Neural cell (in vitro differentiated cells): ENCODE results near the gene RABL6. TPM values are rescaled to one million over a fixed set of nuclear protein-coding genes. Genes with fewer than 3 reads are reported as not detected.

Experiments used
- H2AFZ ChIP-seq: fragments of 200-600, 300-800 bp; sonication (generic), shearing (Covaris generic); 2 replicates; pipeline ENCODE4 v1.6.0; 2014; ENCODE audit warnings: low read depth, mild to moderate bottlenecking, antibody characterized with exemption, low read length, moderate library complexity
- H3F3A ChIP-seq: fragments of 200-600 bp; shearing (Covaris generic); 2 replicates; pipeline ENCODE4 v1.6.1; 2016; ENCODE audit warnings: mild to moderate bottlenecking, moderate library complexity, mixed read lengths, antibody characterized with exemption, low read length; ENCODE audit not compliant: insufficient read depth, poor library complexity, severe bottlenecking
- H3K27ac ChIP-seq: fragments of 200-600, 300-800 bp; sonication (generic), shearing (Covaris generic); 2 replicates; pipeline ENCODE4 v1.5.1; 2014; ENCODE audit warnings: mild to moderate bottlenecking, low read length, moderate library complexity
- H3K27me3 ChIP-seq: fragments of 300-800, 200-600 bp; sonication (generic), shearing (Covaris generic); 2 replicates; pipeline ENCODE4 v1.6.0; 2014; ENCODE audit warnings: mild to moderate bottlenecking, low read depth, low read length, moderate library complexity; ENCODE audit not compliant: insufficient read depth
- H3K36me3 ChIP-seq: fragments of 300-800, 200-600 bp; sonication (generic), shearing (Covaris generic); 2 replicates; pipeline ENCODE4 v1.5.1; 2014; ENCODE audit warnings: mild to moderate bottlenecking, antibody characterized with exemption, low read length, moderate library complexity; ENCODE audit not compliant: insufficient read depth
- H3K4me2 ChIP-seq: fragments of 300-800, 200-600 bp; sonication (generic), shearing (Covaris generic); 2 replicates; pipeline ENCODE4 v1.6.0; 2014; ENCODE audit warnings: mild to moderate bottlenecking, low read length
- H3K4me3 ChIP-seq: fragments of 300-800, 200-600 bp; sonication (generic), shearing (Covaris generic); 2 replicates; pipeline ENCODE4 v1.5.1; 2014; ENCODE audit warnings: mild to moderate bottlenecking, low read length, moderate library complexity
- H3K79me2 ChIP-seq: fragments of 200-600 bp; shearing (Covaris generic); replicated peaks from 2 replicates; pipeline ENCODE4 v1.6.0; 2014; ENCODE audit warnings: mild to moderate bottlenecking, low read length, moderate library complexity; ENCODE audit not compliant: insufficient read depth
- H3K9ac ChIP-seq: fragments of 300-800, 200-600 bp; sonication (generic), shearing (Covaris generic); 2 replicates; pipeline ENCODE4 v1.6.1; 2016; ENCODE audit warnings: mild to moderate bottlenecking, low read length, mixed read lengths
- H3K9me2 ChIP-seq: fragments of 200-600 bp; shearing (Covaris generic); 2 replicates; pipeline ENCODE4 v1.6.1; 2016; ENCODE audit warnings: mild to moderate bottlenecking, low read length, mixed read lengths; ENCODE audit not compliant: insufficient read depth
- H3K9me3 ChIP-seq: fragments of 200-600, 300-800 bp; sonication (generic), shearing (Covaris generic); 2 replicates; pipeline ENCODE4 v1.6.1; 2016; ENCODE audit warnings: mild to moderate bottlenecking, mixed run types, low read length, moderate library complexity, mixed read lengths
- H4K20me1 ChIP-seq: fragments of 200-600 bp; shearing (Covaris generic); 2 replicates; pipeline ENCODE4 v1.6.1; 2016; ENCODE audit warnings: mild to moderate bottlenecking, mixed run types; ENCODE audit not compliant: insufficient read depth
- EP300 ChIP-seq: fragments of 450-650 bp; conservative IDR thresholded peaks from 2 replicates; pipeline ENCODE4 v1.6.1; 2014; ENCODE audit warnings: antibody characterized with exemption, mild to moderate bottlenecking, moderate library complexity; ENCODE audit not compliant: poor library complexity, severe bottlenecking
- EZH2 ChIP-seq: fragments of 200-600, 300-800 bp; shearing (Covaris generic), sonication (generic); IDR thresholded peaks from 2 replicates; pipeline ENCODE4 v1.6.1; 2014; ENCODE audit warnings: antibody characterized with exemption, low read length, borderline replicate concordance, mild to moderate bottlenecking; ENCODE audit not compliant: insufficient read depth, poor library complexity, severe bottlenecking
- MXI1 ChIP-seq: fragments of 450-650 bp; conservative IDR thresholded peaks from 2 replicates; pipeline ENCODE4 v1.6.1; 2014; ENCODE audit warnings: antibody characterized with exemption, mild to moderate bottlenecking; ENCODE audit not compliant: poor library complexity, severe bottlenecking
- POLR2AphosphoS5 ChIP-seq: IDR thresholded peaks from 2 replicates; pipeline ENCODE4 v1.6.1; 2012
- RAD21 ChIP-seq: fragments of 450-650 bp; conservative IDR thresholded peaks from 2 replicates; pipeline ENCODE4 v1.6.1; 2014; ENCODE audit warnings: antibody characterized with exemption, mild to moderate bottlenecking, moderate library complexity
- SMC3 ChIP-seq: fragments of 450-650 bp; conservative IDR thresholded peaks from 2 replicates; pipeline ENCODE4 v1.6.1; 2014; ENCODE audit warnings: antibody characterized with exemption, mild to moderate bottlenecking, moderate library complexity; ENCODE audit not compliant: poor library complexity
- TAF1 ChIP-seq: IDR thresholded peaks from 2 replicates; pipeline ENCODE4 v1.6.1; 2012; ENCODE audit warnings: low read depth
- polyA plus RNA-seq: library from polyadenylated mRNA; depleted of rRNA; stranded (reverse); fragments of >200 nt; gene quantifications from 2 replicates; pipeline ENCODE4 v1.2.3, GENCODE V29; 2014
- TF ChIP-seq, protein P1 (sequence below): fragments of 450-650 bp; IDR thresholded peaks from 2 replicates; pipeline ENCODE4 v1.5.1; 2014; ENCODE audit warnings: antibody characterized with exemption, mild to moderate bottlenecking, moderate library complexity; ENCODE audit not compliant: poor library complexity, severe bottlenecking
- TF ChIP-seq, protein P2 (sequence below): IDR thresholded peaks from 2 replicates; pipeline ENCODE4 v1.6.1; 2012; ENCODE audit warnings: borderline replicate concordance

The RABL6 gene
- polyA plus RNA-seq, 1 donor from 2014 or later = 46.4 TPM

DNA sequence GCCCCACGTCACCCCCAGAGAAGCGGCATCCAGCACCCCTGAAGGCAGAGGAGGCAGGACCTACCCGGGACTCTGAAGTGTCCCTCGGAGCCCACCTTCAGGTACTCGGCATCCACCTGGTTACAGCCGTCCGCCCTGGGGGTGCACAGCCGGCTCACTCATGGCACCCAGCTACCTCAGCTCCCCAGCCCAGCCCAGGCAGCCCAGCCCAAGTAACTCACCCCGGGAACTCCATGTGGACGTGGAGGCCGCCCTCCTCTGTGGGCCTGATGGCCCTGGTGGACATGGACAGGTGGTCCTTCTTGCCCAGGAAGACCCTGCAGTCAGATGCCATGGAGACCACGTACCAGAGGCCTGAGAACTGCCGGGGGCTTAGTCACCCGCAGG lies 44.1 kb upstream of the RABL6 start:
- H3K4me2 ChIP-seq = no peak overlapping the region

DNA sequence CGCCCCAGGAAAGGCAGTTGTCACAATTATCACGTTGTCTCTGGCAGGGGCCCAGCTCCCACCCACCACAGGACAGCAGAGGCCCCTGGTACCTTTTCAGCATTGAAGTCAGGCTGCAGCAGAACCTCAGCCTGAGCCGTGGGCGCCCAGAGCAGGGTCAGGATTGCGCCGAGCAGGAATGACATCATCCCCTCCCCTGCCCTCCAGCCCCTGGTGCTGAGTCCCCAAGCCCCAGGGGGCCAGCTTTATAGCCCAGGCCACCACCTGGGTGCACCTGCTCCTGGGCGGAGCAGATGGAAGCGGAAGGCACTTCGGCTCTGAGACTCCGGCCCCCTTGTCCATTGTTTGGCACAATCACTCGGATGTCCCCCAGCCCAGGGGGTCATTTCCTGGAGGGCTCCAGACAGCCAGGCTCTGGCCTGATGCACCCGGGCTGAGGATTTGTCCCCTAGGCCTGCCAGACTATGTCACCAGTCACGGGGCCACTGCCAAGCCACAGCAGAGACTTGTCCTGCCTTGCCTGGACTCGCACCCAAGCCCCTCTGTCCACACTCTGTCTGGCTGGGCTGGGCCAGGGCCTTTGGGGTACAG lies 43.4 kb upstream of the RABL6 start, which contains the start of gene LCN15:
LCN15 (minus strand) TSS at position 218 of the 591 bp plus-strand sequence; CDS start at position 188, 30 bp downstream.
- H3K9me3 ChIP-seq = no peaks in the 10 kb centered on the region
- no peaks in the 10 kb centered on the region for H3K27me3 ChIP-seq
- H3K4me3 ChIP-seq = no peak within 1 kb of the TSS
- no peak within 1 kb of the TSS for H3K27ac ChIP-seq
- TF ChIP-seq TAF1 (no peak), EZH2 (no peak)
- H3K9me2 ChIP-seq = no peaks in the 10 kb centered on the region
- no peak within 1 kb of the TSS for H2AFZ ChIP-seq
- no peaks in the 10 kb centered on the region for H3F3A ChIP-seq
- no peaks in the 10 kb centered on the region for H3K36me3 ChIP-seq
- no peak within 1 kb of the TSS for H3K4me2 ChIP-seq
- no peak within 1 kb of the TSS for H3K9ac ChIP-seq
- no peaks in the 10 kb centered on the region for H3K79me2 ChIP-seq
- no peaks in the 10 kb centered on the region for H4K20me1 ChIP-seq

More for the DNA sequence above, 44.1 kb upstream of the RABL6 start:
- TF ChIP-seq RAD21 (no peak), POLR2AphosphoS5 (no peak), MXI1 (no peak), TAF1 (no peak), EP300 (no peak), SMC3 (no peak), EZH2 (no peak)
- TF ChIP-seq, protein P1, sequence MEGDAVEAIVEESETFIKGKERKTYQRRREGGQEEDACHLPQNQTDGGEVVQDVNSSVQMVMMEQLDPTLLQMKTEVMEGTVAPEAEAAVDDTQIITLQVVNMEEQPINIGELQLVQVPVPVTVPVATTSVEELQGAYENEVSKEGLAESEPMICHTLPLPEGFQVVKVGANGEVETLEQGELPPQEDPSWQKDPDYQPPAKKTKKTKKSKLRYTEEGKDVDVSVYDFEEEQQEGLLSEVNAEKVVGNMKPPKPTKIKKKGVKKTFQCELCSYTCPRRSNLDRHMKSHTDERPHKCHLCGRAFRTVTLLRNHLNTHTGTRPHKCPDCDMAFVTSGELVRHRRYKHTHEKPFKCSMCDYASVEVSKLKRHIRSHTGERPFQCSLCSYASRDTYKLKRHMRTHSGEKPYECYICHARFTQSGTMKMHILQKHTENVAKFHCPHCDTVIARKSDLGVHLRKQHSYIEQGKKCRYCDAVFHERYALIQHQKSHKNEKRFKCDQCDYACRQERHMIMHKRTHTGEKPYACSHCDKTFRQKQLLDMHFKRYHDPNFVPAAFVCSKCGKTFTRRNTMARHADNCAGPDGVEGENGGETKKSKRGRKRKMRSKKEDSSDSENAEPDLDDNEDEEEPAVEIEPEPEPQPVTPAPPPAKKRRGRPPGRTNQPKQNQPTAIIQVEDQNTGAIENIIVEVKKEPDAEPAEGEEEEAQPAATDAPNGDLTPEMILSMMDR = no peak
- TF ChIP-seq, protein P2, sequence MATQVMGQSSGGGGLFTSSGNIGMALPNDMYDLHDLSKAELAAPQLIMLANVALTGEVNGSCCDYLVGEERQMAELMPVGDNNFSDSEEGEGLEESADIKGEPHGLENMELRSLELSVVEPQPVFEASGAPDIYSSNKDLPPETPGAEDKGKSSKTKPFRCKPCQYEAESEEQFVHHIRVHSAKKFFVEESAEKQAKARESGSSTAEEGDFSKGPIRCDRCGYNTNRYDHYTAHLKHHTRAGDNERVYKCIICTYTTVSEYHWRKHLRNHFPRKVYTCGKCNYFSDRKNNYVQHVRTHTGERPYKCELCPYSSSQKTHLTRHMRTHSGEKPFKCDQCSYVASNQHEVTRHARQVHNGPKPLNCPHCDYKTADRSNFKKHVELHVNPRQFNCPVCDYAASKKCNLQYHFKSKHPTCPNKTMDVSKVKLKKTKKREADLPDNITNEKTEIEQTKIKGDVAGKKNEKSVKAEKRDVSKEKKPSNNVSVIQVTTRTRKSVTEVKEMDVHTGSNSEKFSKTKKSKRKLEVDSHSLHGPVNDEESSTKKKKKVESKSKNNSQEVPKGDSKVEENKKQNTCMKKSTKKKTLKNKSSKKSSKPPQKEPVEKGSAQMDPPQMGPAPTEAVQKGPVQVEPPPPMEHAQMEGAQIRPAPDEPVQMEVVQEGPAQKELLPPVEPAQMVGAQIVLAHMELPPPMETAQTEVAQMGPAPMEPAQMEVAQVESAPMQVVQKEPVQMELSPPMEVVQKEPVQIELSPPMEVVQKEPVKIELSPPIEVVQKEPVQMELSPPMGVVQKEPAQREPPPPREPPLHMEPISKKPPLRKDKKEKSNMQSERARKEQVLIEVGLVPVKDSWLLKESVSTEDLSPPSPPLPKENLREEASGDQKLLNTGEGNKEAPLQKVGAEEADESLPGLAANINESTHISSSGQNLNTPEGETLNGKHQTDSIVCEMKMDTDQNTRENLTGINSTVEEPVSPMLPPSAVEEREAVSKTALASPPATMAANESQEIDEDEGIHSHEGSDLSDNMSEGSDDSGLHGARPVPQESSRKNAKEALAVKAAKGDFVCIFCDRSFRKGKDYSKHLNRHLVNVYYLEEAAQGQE = no peak
- Histone ChIP-seq H3F3A (no peaks in the 10 kb centered on the region), H3K27me3 (no peaks in the 10 kb centered on the region), H3K9ac (no peak overlapping the region), H2AFZ (no peak overlapping the region), H3K4me3 (no peak overlapping the region), H3K27ac (no peak overlapping the region), H3K36me3 (no peaks in the 10 kb centered on the region), H3K9me2 (no peaks in the 10 kb centered on the region), H4K20me1 (no peaks in the 10 kb centered on the region), H3K9me3 (no peaks in the 10 kb centered on the region), H3K79me2 (no peaks in the 10 kb centered on the region)

DNA sequence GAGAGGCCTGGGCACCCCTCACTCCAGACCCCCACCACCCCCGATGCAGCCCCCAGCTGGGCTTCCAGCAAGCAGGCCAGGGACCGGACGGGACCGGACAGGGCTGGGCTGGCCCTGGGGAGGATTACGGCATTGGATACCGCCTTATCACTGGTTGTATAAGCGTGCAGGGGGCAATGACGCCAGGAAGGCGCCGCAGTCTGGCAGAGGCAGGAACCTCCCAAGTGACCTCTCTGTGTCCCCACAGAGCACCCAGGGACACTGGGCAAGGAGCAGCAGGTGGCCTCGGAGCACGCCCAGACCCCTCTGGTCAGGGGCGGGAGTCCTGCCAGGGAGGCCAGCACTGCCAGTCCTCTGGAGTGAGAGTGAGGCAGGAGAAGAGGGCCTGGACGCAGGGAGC lies 42.7 kb upstream of the RABL6 start:
- TF ChIP-seq EP300 (no peak), POLR2AphosphoS5 (no peak), MXI1 (no peak), TAF1 (no peak), EZH2 (no peak), SMC3 (no peak), RAD21 (no peak)
- TF ChIP-seq, protein P2 = no peak
- TF ChIP-seq, protein P1 = no peak
- no peaks in the 10 kb centered on the region for H3K9me3 ChIP-seq
- H3K9ac ChIP-seq = no peak overlapping the region
- H3F3A ChIP-seq = no peaks in the 10 kb centered on the region
- no peaks in the 10 kb centered on the region for H3K79me2 ChIP-seq
- no peak overlapping the region for H3K27ac ChIP-seq
- H2AFZ ChIP-seq = no peak overlapping the region
- no peak overlapping the region for H3K4me3 ChIP-seq
- H3K9me2 ChIP-seq = no peaks in the 10 kb centered on the region
- no peaks in the 10 kb centered on the region for H3K36me3 ChIP-seq
- H3K4me2 ChIP-seq = no peak overlapping the region
- H3K27me3 ChIP-seq = no peaks in the 10 kb centered on the region
- H4K20me1 ChIP-seq = no peaks in the 10 kb centered on the region
